C4-2B (cell line): Measurements from ENCODE around the gene KCNMA1.

Source experiments
- ZFX ChIP-seq: fragments of 450-650 bp; IDR thresholded peaks from 2 replicates; pipeline ENCODE4 v1.6.1; 2017
- TF ChIP-seq, protein P1 (sequence below): fragments of 450-650 bp; conservative IDR thresholded peaks from 2 replicates; pipeline ENCODE4 v1.5.1; 2017; ENCODE audit warnings: mild to moderate bottlenecking

DNA sequence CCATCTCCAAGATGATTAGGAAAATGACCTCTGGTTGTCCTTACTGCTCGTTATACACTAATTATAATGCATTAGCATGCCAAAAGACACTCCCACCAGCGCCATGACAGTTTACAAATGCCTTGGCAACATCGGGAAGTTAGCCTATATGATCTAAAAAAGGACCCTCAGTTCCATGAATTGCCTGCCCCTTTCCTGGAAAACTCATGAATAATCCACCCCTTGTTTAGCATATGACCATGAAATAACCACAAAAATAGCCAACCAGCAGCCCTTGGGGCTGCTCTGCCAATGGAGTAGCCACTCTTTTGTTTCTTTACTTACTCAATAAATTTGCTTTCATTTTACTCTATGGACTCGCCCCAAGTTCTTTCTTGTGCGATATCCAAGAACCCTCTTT is 41.6 kb upstream of the KCNMA1 start:
- TF ChIP-seq, protein P1, sequence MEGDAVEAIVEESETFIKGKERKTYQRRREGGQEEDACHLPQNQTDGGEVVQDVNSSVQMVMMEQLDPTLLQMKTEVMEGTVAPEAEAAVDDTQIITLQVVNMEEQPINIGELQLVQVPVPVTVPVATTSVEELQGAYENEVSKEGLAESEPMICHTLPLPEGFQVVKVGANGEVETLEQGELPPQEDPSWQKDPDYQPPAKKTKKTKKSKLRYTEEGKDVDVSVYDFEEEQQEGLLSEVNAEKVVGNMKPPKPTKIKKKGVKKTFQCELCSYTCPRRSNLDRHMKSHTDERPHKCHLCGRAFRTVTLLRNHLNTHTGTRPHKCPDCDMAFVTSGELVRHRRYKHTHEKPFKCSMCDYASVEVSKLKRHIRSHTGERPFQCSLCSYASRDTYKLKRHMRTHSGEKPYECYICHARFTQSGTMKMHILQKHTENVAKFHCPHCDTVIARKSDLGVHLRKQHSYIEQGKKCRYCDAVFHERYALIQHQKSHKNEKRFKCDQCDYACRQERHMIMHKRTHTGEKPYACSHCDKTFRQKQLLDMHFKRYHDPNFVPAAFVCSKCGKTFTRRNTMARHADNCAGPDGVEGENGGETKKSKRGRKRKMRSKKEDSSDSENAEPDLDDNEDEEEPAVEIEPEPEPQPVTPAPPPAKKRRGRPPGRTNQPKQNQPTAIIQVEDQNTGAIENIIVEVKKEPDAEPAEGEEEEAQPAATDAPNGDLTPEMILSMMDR = no peak
- no peak for TF ChIP-seq ZFX
